SK-N-SH (cell line): Measurements from ENCODE around the gene FXYD7. TPM values are rescaled to one million over a fixed set of nuclear protein-coding genes. Genes with fewer than 3 reads are reported as not detected.

Experiments
- CTCF ChIA-PET: fragments of 300-600, 350-600 bp; formaldehyde crosslinking; extraction: SDS; loops from one replicate; lab custom pipeline; 2021; lab: Yijun Ruan, JAX
- POLR2A ChIA-PET: fragments of 350-600 bp; sonication (Branson Sonifier 250); formaldehyde crosslinking; extraction: SDS; loops from one replicate; lab custom pipeline; 2020; ENCODE audit warnings: antibody characterized with exemption, inconsistent platforms; lab: Yijun Ruan, JAX
- DNase-seq: peaks from one replicate; pipeline ENCODE4 v3.0.0; 2012
- H2AFZ ChIP-seq: fragments of 200-600 bp; sonication (generic); 2 replicates; pipeline ENCODE4 v1.8.1; 2016; ENCODE audit warnings: antibody characterized with exemption, mild to moderate bottlenecking, low read depth
- H3F3A ChIP-seq: fragments of 200-600 bp; sonication (generic); replicated peaks from 2 replicates; pipeline ENCODE3; 2016; ENCODE audit warnings: antibody characterized with exemption, mild to moderate bottlenecking; ENCODE audit not compliant: insufficient read depth
- H3K27ac ChIP-seq, 2 experiments: fragments of 200-500 bp in 1 of 2; fragments of 200-600 bp in 1 of 2; sonication (Bioruptor generic) in 1 of 2; sonication (generic), shearing (Covaris generic) in 1 of 2; 2 replicates each; pipeline versions ENCODE4 v1.5.1 to v1.6.1; 2014 to 2016; ENCODE audit warnings: low read depth in 2 of 2, inconsistent platforms in 1 of 2, low read length in 1 of 2, mild to moderate bottlenecking in 1 of 2, mixed read lengths in 1 of 2
- H3K27me3 ChIP-seq: fragments of 200-600 bp; sonication (generic), shearing (Covaris generic); 2 replicates; pipeline ENCODE4 v1.6.1; 2016; ENCODE audit warnings: mixed run types; ENCODE audit not compliant: insufficient read depth
- H3K36me3 ChIP-seq, 2 experiments: fragments of 200-500 bp in 1 of 2; fragments of 200-600 bp in 1 of 2; sonication (Bioruptor generic) in 1 of 2; sonication (generic) in 1 of 2; replicated peaks in 1 of 2; 2 replicates each; pipeline versions ENCODE3 to v1.5.1; 2014 to 2016; ENCODE audit warnings: low read length in 1 of 2, mild to moderate bottlenecking in 1 of 2; ENCODE audit not compliant: insufficient read depth in 2 of 2, control insufficient read depth in 1 of 2
- H3K4me1 ChIP-seq, 2 experiments: fragments of 200-500 bp in 1 of 2; fragments of 200-600 bp in 1 of 2; sonication (Bioruptor generic) in 1 of 2; sonication (generic), shearing (Covaris generic) in 1 of 2; 2 replicates each; pipeline versions ENCODE4 v1.5.1 to v1.6.1; 2014 to 2016; ENCODE audit warnings: low read depth in 1 of 2, low read length in 1 of 2, mixed run types in 1 of 2; ENCODE audit not compliant: insufficient read depth in 2 of 2, control insufficient read depth in 1 of 2
- H3K4me2 ChIP-seq: fragments of 200-600 bp; sonication (generic), shearing (Covaris generic); 2 replicates; pipeline ENCODE4 v1.6.1; 2017; ENCODE audit warnings: mixed run types
- H3K4me3 ChIP-seq, 2 experiments: fragments of 200-500 bp in 1 of 2; fragments of 200-600 bp in 1 of 2; sonication (Bioruptor generic) in 1 of 2; sonication (generic), shearing (Covaris generic) in 1 of 2; 2 replicates each; pipeline versions ENCODE4 v1.5.1 to v1.8.1; 2014 to 2016; ENCODE audit warnings: low read depth in 2 of 2, inconsistent platforms in 1 of 2, low read length in 1 of 2, mild to moderate bottlenecking in 1 of 2, mixed read lengths in 1 of 2, moderate library complexity in 1 of 2
- H3K79me2 ChIP-seq: fragments of 200-600 bp; sonication (generic); 2 replicates; pipeline ENCODE4 v1.8.1; 2017; ENCODE audit warnings: mild to moderate bottlenecking; ENCODE audit not compliant: insufficient read depth
- H3K9ac ChIP-seq: fragments of 200-600 bp; sonication (generic); 2 replicates; pipeline ENCODE4 v1.6.1; 2017; ENCODE audit warnings: mixed run types
- H3K9me2 ChIP-seq: fragments of 200-600 bp; sonication (generic); 2 replicates; pipeline ENCODE4 v1.6.1; 2017; ENCODE audit warnings: mixed run types
- H3K9me3 ChIP-seq: fragments of 200-600 bp; sonication (generic); 2 replicates; pipeline ENCODE4 v1.6.1; 2017; ENCODE audit warnings: mixed run types, mild to moderate bottlenecking, moderate library complexity
- H4K20me1 ChIP-seq: fragments of 200-600 bp; sonication (generic); 2 replicates; pipeline ENCODE4 v1.6.1; 2017; ENCODE audit warnings: mild to moderate bottlenecking, mixed run types; ENCODE audit not compliant: insufficient read depth
- CHD2 ChIP-seq: fragments of 150-350 bp; IDR thresholded peaks from 2 replicates; pipeline ENCODE4 v1.6.1; 2018; ENCODE audit warnings: low read length; ENCODE audit not compliant: partially characterized antibody
- CTCF ChIP-seq: fragments of 200-600 bp; sonication (generic); IDR thresholded peaks from 2 replicates; pipeline ENCODE4 v1.6.1; 2017; ENCODE audit warnings: antibody characterized with exemption, mild to moderate bottlenecking, moderate library complexity
- EP300 ChIP-seq, 2 experiments: IDR thresholded peaks; 2 replicates each; pipeline versions ENCODE4 v1.4.0 to v1.6.1; 2012; ENCODE audit warnings: borderline replicate concordance in 1 of 2, low read depth in 1 of 2, low read length in 1 of 2
- EZH2phosphoT487 ChIP-seq: fragments of 200-600 bp; sonication (generic); IDR thresholded peaks from 2 replicates; pipeline ENCODE4 v1.6.1; 2017; ENCODE audit warnings: low read depth, mixed run types, mild to moderate bottlenecking, antibody characterized with exemption, moderate library complexity, borderline replicate concordance
- FOXJ3 ChIP-seq: sonication (generic); formaldehyde crosslinking; IDR thresholded peaks from 2 replicates; pipeline ENCODE4 v1.5.1; 2020; ENCODE audit warnings: mild to moderate bottlenecking, missing genetic modification reagents
- IRF3 ChIP-seq: fragments of 150-350 bp; IDR thresholded peaks from 2 replicates; pipeline ENCODE4 v1.6.1; 2016; ENCODE audit warnings: mild to moderate bottlenecking, low read depth, low read length
- NRF1 ChIP-seq: IDR thresholded peaks from 2 replicates; pipeline ENCODE4 v1.6.1; 2012; ENCODE audit warnings: low read depth, mild to moderate bottlenecking, low read length
- PBX3 ChIP-seq: IDR thresholded peaks from 2 replicates; pipeline ENCODE4; 2012
- RAD21 ChIP-seq: IDR thresholded peaks from 2 replicates; pipeline ENCODE4 v1.6.1; 2012; ENCODE audit warnings: mild to moderate bottlenecking, low read length
- REST ChIP-seq: IDR thresholded peaks from 2 replicates; pipeline ENCODE4 v1.6.1; 2012; ENCODE audit warnings: mild to moderate bottlenecking, low read depth, low read length, moderate library complexity
- SMC3 ChIP-seq: IDR thresholded peaks from 2 replicates; pipeline ENCODE4 v1.6.1; 2012; ENCODE audit warnings: low read depth, low read length, improper control_type of control experiment
- ZBTB33 ChIP-seq: IDR thresholded peaks from 2 replicates; pipeline ENCODE4 v1.4.0; 2012; ENCODE audit warnings: low read depth, borderline replicate concordance
- WGBS: methylation state at CpG from one replicate; pipeline ENCODE4 v1.1.6; 2017; ENCODE audit warnings: low lambda C conversion rate; 5-methylcytosine and 5-hydroxymethylcytosine counted together
- polyA plus RNA-seq, 3 experiments: library from polyadenylated mRNA; depleted of rRNA; stranded (reverse); fragments of >200 nt; gene quantifications; 2 replicates each; pipeline ENCODE4 v1.2.3, GENCODE V29; 2012

Gene FXYD7
- polyA plus RNA-seq, 1 of the 3 experiments (the other 2 are of a cell fraction): 0.44 TPM

- Histone ChIP-seq H3K27ac (no peak overlapping the region), H4K20me1 (no peaks in the 10 kb centered on the region), H3K9ac (no peak overlapping the region), H3K9me2 (no peaks in the 10 kb centered on the region)
- CTCF ChIA-PET: interaction anchor here (0.5 to 5.4 kb wide), 32 partner anchors 10 to 497 kb away, joined by 3 to 66 read pairs (median 4); partner anchors contain the start of genes FXYD3 and USF2
- peak; percentile 98 for DNase-seq
- TF ChIP-seq CHD2 (peak; percentile 55), NRF1 (0 out of 2 replicates have a peak, but pooled peaks have one; percentile 14), REST (0 out of 2 replicates have a peak, but pooled peaks have one; percentile 36), SMC3 (peak; percentile 90), CTCF (peak; percentile 88), EZH2phosphoT487 (no peak), EP300 (IDR thresholded peaks at IDR 0.05; ENCODE audit: borderline replicate concordance in 1 of 2, low read depth in 1 of 2, low read length in 1 of 2) (0 out of 4 replicates have a peak, but pooled peaks of 1 of the 2 experiments have one; percentile 14), ZBTB33 (no peak), PBX3 (no peak), RAD21 (peak; percentile 73), IRF3 (0 out of 2 replicates have a peak, but pooled peaks have one; percentile 2), FOXJ3 (CRISPR knock-in tag) (no peak)
- TF ChIP-seq, all 33 proteins: peak for 8
- no peak overlapping the region for H2AFZ ChIP-seq
- H3K79me2 ChIP-seq: no peaks in the 10 kb centered on the region
- no peaks in the 10 kb centered on the region for H3K9me3 ChIP-seq
- H3F3A ChIP-seq: no peaks in the 10 kb centered on the region
- no peaks in the 10 kb centered on the region for H3K36me3 ChIP-seq
- peaks cover 0 to 7% of the 10 kb centered on the region in 2 experiments; a peak in 1 of 4 replicates for H3K4me1 ChIP-seq
- no peak overlapping the region for H3K4me3 ChIP-seq
- POLR2A ChIA-PET: no interaction called here
- WGBS: 3% methylated on average over 6 of the region's 7 CpGs
- no peak overlapping the region for H3K4me2 ChIP-seq
- peaks cover 15% of the 10 kb centered on the region; the same call in 1 of the 2 replicates for H3K27me3 ChIP-seq
Observed at GRCh38 chr19:35135389-35135909, 7.6 kb upstream of the FXYD7 start.
